IMR-90 (cell line): ENCODE measurements around the gene NLRP1. TPM values are rescaled to one million over a fixed set of nuclear protein-coding genes. Genes with fewer than 3 reads are reported as not detected.

Experiments
- ATAC-seq: fragments of 200-7000 bp; cut with Tn5 transposase; 2 replicates; pipeline ENCODE4 v1.9.1; 2020; ENCODE audit warnings: low read depth, mild to moderate bottlenecking, moderate library complexity
- BruUV-seq: library from RNA; stranded (reverse); fragments of 400-500 nt; replicated peaks from 2 replicates; lab custom pipeline; 2021; lab: Mats Ljungman, UMichigan
- CTCF ChIA-PET: fragments of 300-600 bp; formaldehyde crosslinking; extraction: SDS; loops from one replicate; lab custom pipeline; 2021; ENCODE audit warnings: antibody characterized with exemption; lab: Yijun Ruan, JAX
- POLR2A ChIA-PET: fragments of 300-600 bp; sonication (Branson Sonifier 250); formaldehyde crosslinking; loops from one replicate; lab custom pipeline; 2022; ENCODE audit warnings: antibody characterized with exemption; ENCODE audit not compliant: unreplicated experiment; lab: Charles Lee
- DNase-seq: peaks from one replicate; pipeline ENCODE4 v3.0.0; 2013
- H2AFZ ChIP-seq: replicated peaks from 2 replicates; pipeline ENCODE3; 2013; ENCODE audit warnings: low read length, mild to moderate bottlenecking; ENCODE audit not compliant: poor library complexity
- H2AK5ac ChIP-seq: 2 replicates; pipeline ENCODE4 v1.6.1; 2013; ENCODE audit warnings: low read depth, low read length, inconsistent platforms
- H2AK9ac ChIP-seq: replicated peaks from 2 replicates; pipeline ENCODE3; 2013; ENCODE audit warnings: mild to moderate bottlenecking, low read depth, low read length, moderate library complexity; ENCODE audit not compliant: poor library complexity
- H2BK120ac ChIP-seq: 2 replicates; pipeline ENCODE4 v1.6.1; 2013; ENCODE audit warnings: low read depth, low read length, inconsistent platforms
- H2BK15ac ChIP-seq: 3 replicates; pipeline ENCODE4 v1.6.1; 2013; ENCODE audit warnings: low read depth, low read length, inconsistent platforms
- H2BK20ac ChIP-seq: 2 replicates; pipeline ENCODE4 v1.6.1; 2013; ENCODE audit warnings: low read depth, mild to moderate bottlenecking, inconsistent platforms, low read length, moderate library complexity
- H2BK5ac ChIP-seq: 2 replicates; pipeline ENCODE4 v1.6.1; 2013; ENCODE audit warnings: mild to moderate bottlenecking, low read depth, low read length, inconsistent platforms; ENCODE audit not compliant: poor library complexity, severe bottlenecking
- H3K14ac ChIP-seq: replicated peaks from 2 replicates; pipeline ENCODE4 v1.6.1; 2013; ENCODE audit warnings: low read depth, low read length, inconsistent platforms
- H3K18ac ChIP-seq: 2 replicates; pipeline ENCODE4 v1.6.1; 2013; ENCODE audit warnings: low read depth, low read length, control low read depth
- H3K23ac ChIP-seq: 2 replicates; pipeline ENCODE4 v1.6.1; 2013; ENCODE audit warnings: low read depth, low read length, inconsistent platforms
- H3K27ac ChIP-seq: 2 replicates; pipeline ENCODE4 v1.5.1; 2013; ENCODE audit warnings: mild to moderate bottlenecking, control low read depth, low read length; ENCODE audit not compliant: insufficient read depth
- H3K27me3 ChIP-seq: 2 replicates; pipeline ENCODE4 v1.6.1; 2013; ENCODE audit warnings: low read length; ENCODE audit not compliant: control insufficient read depth, insufficient read depth
- H3K36me3 ChIP-seq: 2 replicates; pipeline ENCODE4 v1.6.1; 2013; ENCODE audit warnings: low read length, mixed read lengths; ENCODE audit not compliant: control insufficient read depth, insufficient read depth
- H3K4ac ChIP-seq: 2 replicates; pipeline ENCODE4 v1.6.1; 2013; ENCODE audit warnings: low read depth, low read length, inconsistent platforms
- H3K4me1 ChIP-seq: 2 replicates; pipeline ENCODE4 v1.6.1; 2013; ENCODE audit warnings: low read length, mixed read lengths; ENCODE audit not compliant: control insufficient read depth, insufficient read depth
- H3K4me2 ChIP-seq: 2 replicates; pipeline ENCODE4 v1.6.1; 2013; ENCODE audit warnings: low read depth, mild to moderate bottlenecking, control low read depth, low read length, moderate library complexity
- H3K4me3 ChIP-seq: 2 replicates; pipeline ENCODE4 v1.5.1; 2013; ENCODE audit warnings: low read depth, mild to moderate bottlenecking, control low read depth, low read length, moderate library complexity; ENCODE audit not compliant: insufficient read depth
- H3K56ac ChIP-seq: 2 replicates; pipeline ENCODE4 v1.6.1; 2013; ENCODE audit warnings: low read length, inconsistent platforms; ENCODE audit not compliant: insufficient read depth; ENCODE audit errors: extremely low read depth
- H3K79me1 ChIP-seq, 2 experiments: 2 replicates each; pipeline ENCODE4 v1.6.1; 2013; ENCODE audit warnings: low read length in 2 of 2, inconsistent platforms in 1 of 2, low read depth in 1 of 2
- H3K9ac ChIP-seq: 2 replicates; pipeline ENCODE4 v1.6.1; 2013; ENCODE audit warnings: low read depth, low read length, control low read depth
- H3K9me1 ChIP-seq: 2 replicates; pipeline ENCODE4 v1.6.1; 2013; ENCODE audit warnings: low read length, inconsistent platforms; ENCODE audit not compliant: insufficient read depth
- H3K9me3 ChIP-seq: 2 replicates; pipeline ENCODE4 v1.6.1; 2013; ENCODE audit warnings: low read length; ENCODE audit not compliant: control insufficient read depth, insufficient read depth
- H4K20me1 ChIP-seq: 2 replicates; pipeline ENCODE4 v1.6.1; 2013; ENCODE audit warnings: low read length, inconsistent platforms; ENCODE audit not compliant: insufficient read depth
- H4K5ac ChIP-seq: 2 replicates; pipeline ENCODE4 v1.6.1; 2013; ENCODE audit warnings: mild to moderate bottlenecking, low read depth, low read length, control low read depth
- H4K8ac ChIP-seq, 2 experiments: 2 replicates each; pipeline ENCODE4 v1.6.1; 2013; ENCODE audit warnings: low read depth in 2 of 2, low read length in 2 of 2, control low read depth in 1 of 2, inconsistent platforms in 1 of 2
- H4K91ac ChIP-seq: 2 replicates; pipeline ENCODE4 v1.6.1; 2013; ENCODE audit warnings: low read depth, low read length, inconsistent platforms; ENCODE audit not compliant: insufficient read depth
- FOS ChIP-seq: fragments of 150-350 bp; IDR thresholded peaks from 2 replicates; pipeline ENCODE4 v1.6.1; 2016; ENCODE audit warnings: low read depth, low read length
- MAFK ChIP-seq: IDR thresholded peaks from 2 replicates; pipeline ENCODE4 v1.6.1; 2012; ENCODE audit warnings: low read depth, low read length, improper control_type of control experiment
- MXI1 ChIP-seq: IDR thresholded peaks from 2 replicates; pipeline ENCODE4 v1.6.1; 2012; ENCODE audit warnings: low read depth, mild to moderate bottlenecking, low read length, moderate library complexity, borderline replicate concordance
- NFE2L2 ChIP-seq: fragments of 150-350 bp; IDR thresholded peaks from 2 replicates; pipeline ENCODE4 v1.6.1; 2016; ENCODE audit warnings: low read depth, mild to moderate bottlenecking, low read length
- POLR2A ChIP-seq: IDR thresholded peaks from 2 replicates; pipeline ENCODE4 v1.6.1; 2012; ENCODE audit warnings: mild to moderate bottlenecking, low read depth, low read length
- RAD21 ChIP-seq: IDR thresholded peaks from 2 replicates; pipeline ENCODE4 v1.6.1; 2012; ENCODE audit warnings: low read length, improper control_type of control experiment
- RCOR1 ChIP-seq: IDR thresholded peaks from 2 replicates; pipeline ENCODE4 v1.6.1; 2012; ENCODE audit warnings: mild to moderate bottlenecking, low read length, improper control_type of control experiment; ENCODE audit not compliant: insufficient replicate concordance
- WGBS, 2 experiments: methylation state at CpG; one replicate each; pipeline versions ENCODE4 v1.1.5 to v1.1.7; 2013; ENCODE audit warnings: missing lambda C conversion rate in 2 of 2; ENCODE audit not compliant: insufficient read length in 1 of 2; ENCODE audit errors: extremely low coverage in 2 of 2; 5-methylcytosine and 5-hydroxymethylcytosine counted together
- dilution Hi-C: fragments of 300-500 bp; cut with HindIII; formaldehyde crosslinking; loops from one replicate; pipeline ENCODE4 v1.14.3; 2018; ENCODE audit warnings: low sequenced_read_pairs; ENCODE audit not compliant: unreplicated experiment
- in situ Hi-C: fragments of 300-500 bp; cut with MboI; formaldehyde crosslinking; loops from 3 replicates; pipeline ENCODE4 v1.14.3; 2019; ENCODE audit warnings: low sequenced_read_pairs, inconsistent platforms, mixed read lengths
- intact Hi-C: fragments of 100-400 bp; cut with micrococcal nuclease; formaldehyde crosslinking; loops from 2 replicates; pipeline ENCODE4 v1.10.0; 2022
- polyA plus RNA-seq, 3 experiments: library from polyadenylated mRNA; depleted of rRNA; stranded (reverse); fragments of >200 nt; gene quantifications; 2 replicates each; pipeline ENCODE4 v1.2.3, GENCODE V29; 2012; ENCODE audit warnings: low replicate concordance in 1 of 3
- total RNA-seq: library from RNA; depleted of rRNA; stranded (reverse); fragments of >200 nt; gene quantifications from 2 replicates; pipeline ENCODE4 v1.2.3, GENCODE V29; 2012
- TF ChIP-seq, protein P1 (sequence below): conservative IDR thresholded peaks from 2 replicates; pipeline ENCODE4 v1.5.1; 2012; ENCODE audit warnings: mild to moderate bottlenecking, low read depth, low read length, improper control_type of control experiment
- TF ChIP-seq, protein P2 (sequence below): fragments of 150-350 bp; IDR thresholded peaks from 2 replicates; pipeline ENCODE4 v1.6.1; 2016; ENCODE audit warnings: low read depth, mild to moderate bottlenecking, low read length, moderate library complexity, borderline replicate concordance

NLRP1 gene
- total and polyA plus RNA-seq, 2 of the 4 experiments (the other 2 are of a cell fraction), result 134 to 340 TPM

- H3K4me3 ChIP-seq, result no peak overlapping the region
- H3K9me1 ChIP-seq, result peaks cover 2% of the 10 kb centered on the region
- POLR2A ChIA-PET, result no interaction called here
- in situ Hi-C loops (no loop called here), intact Hi-C loops (no loop called here), dilution Hi-C loops (no loop called here)
- no peaks in the 10 kb centered on the region for H3K27me3 ChIP-seq
- H4K20me1 ChIP-seq, result no peaks in the 10 kb centered on the region
- 100% methylated on average over 1 of the region's 7 CpGs; no CpG with 5 or more reads in 1 of the 2 experiments for WGBS, 2 experiments
- H3K18ac ChIP-seq, result no peak overlapping the region
- H3K14ac ChIP-seq, result no peak overlapping the region
- H4K8ac ChIP-seq, result no peak overlapping the region
- peaks cover 30% of the 10 kb centered on the region for H3K36me3 ChIP-seq
- H3K9ac ChIP-seq, result no peak overlapping the region
- no peak for ATAC-seq
- no peaks in the 10 kb centered on the region for H3K9me3 ChIP-seq
- H3K23ac ChIP-seq, result no peak overlapping the region
- H4K5ac ChIP-seq, result no peak overlapping the region
- H2AK9ac ChIP-seq, result no peak overlapping the region
- no peak overlapping the region for H3K4me2 ChIP-seq
- no peak overlapping the region for H2AK5ac ChIP-seq
- no peak overlapping the region for H2BK20ac ChIP-seq
- no peak for DNase-seq
- no peak overlapping the region for H2BK15ac ChIP-seq
- H3K56ac ChIP-seq, result no peak overlapping the region
- H4K91ac ChIP-seq, result no peak overlapping the region
- no peak overlapping the region for H2AFZ ChIP-seq
- no TSS peak for BruUV-seq
- H2BK5ac ChIP-seq, result no peak overlapping the region
- no peak overlapping the region for H2BK120ac ChIP-seq
- CTCF ChIA-PET, result no interaction called here
- H3K27ac ChIP-seq, result no peak overlapping the region
- no peak for TF ChIP-seq FOS
- no peak for TF ChIP-seq MXI1
- no peak for TF ChIP-seq NFE2L2
- TF ChIP-seq RCOR1, result no peak
- no peak for TF ChIP-seq POLR2A
- TF ChIP-seq, protein P1, sequence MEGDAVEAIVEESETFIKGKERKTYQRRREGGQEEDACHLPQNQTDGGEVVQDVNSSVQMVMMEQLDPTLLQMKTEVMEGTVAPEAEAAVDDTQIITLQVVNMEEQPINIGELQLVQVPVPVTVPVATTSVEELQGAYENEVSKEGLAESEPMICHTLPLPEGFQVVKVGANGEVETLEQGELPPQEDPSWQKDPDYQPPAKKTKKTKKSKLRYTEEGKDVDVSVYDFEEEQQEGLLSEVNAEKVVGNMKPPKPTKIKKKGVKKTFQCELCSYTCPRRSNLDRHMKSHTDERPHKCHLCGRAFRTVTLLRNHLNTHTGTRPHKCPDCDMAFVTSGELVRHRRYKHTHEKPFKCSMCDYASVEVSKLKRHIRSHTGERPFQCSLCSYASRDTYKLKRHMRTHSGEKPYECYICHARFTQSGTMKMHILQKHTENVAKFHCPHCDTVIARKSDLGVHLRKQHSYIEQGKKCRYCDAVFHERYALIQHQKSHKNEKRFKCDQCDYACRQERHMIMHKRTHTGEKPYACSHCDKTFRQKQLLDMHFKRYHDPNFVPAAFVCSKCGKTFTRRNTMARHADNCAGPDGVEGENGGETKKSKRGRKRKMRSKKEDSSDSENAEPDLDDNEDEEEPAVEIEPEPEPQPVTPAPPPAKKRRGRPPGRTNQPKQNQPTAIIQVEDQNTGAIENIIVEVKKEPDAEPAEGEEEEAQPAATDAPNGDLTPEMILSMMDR, result no peak
- TF ChIP-seq RAD21, result no peak
- no peak for TF ChIP-seq MAFK
- TF ChIP-seq, protein P2, sequence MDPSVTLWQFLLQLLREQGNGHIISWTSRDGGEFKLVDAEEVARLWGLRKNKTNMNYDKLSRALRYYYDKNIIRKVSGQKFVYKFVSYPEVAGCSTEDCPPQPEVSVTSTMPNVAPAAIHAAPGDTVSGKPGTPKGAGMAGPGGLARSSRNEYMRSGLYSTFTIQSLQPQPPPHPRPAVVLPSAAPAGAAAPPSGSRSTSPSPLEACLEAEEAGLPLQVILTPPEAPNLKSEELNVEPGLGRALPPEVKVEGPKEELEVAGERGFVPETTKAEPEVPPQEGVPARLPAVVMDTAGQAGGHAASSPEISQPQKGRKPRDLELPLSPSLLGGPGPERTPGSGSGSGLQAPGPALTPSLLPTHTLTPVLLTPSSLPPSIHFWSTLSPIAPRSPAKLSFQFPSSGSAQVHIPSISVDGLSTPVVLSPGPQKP, result no peak
- no peak overlapping the region for H3K4ac ChIP-seq
- peaks cover 2% of the 10 kb centered on the region; the same call in 1 of the 2 replicates for H3K4me1 ChIP-seq
- peaks cover 1 to 2% of the 10 kb centered on the region in 2 experiments; a peak in 1 of 4 replicates for H3K79me1 ChIP-seq
These were observed 44.0 kb downstream of the NLRP1 start for GRCh38 chr17:5540321-5540720.
